Heart left ventricle (tissue), 13 donors: ENCODE data around the gene LRRC8E.

Experiments
- POLR2A ChIP-seq, 2 donors: fragments of 450-650 bp; IDR thresholded peaks; one replicate each; pipeline ENCODE4 v1.6.1; 2017; ENCODE audit warnings: antibody characterized with exemption in 2 of 2, mild to moderate bottlenecking in 2 of 2, moderate library complexity in 2 of 2
- TF ChIP-seq, protein P1 (sequence below), 12 donors: fragments of 200-600 bp; sonication (generic) in 4 of 12; IDR thresholded peaks; one replicate each; pipeline versions ENCODE4 v1.5.0 to v1.8.0; 2018 to 2022; ENCODE audit warnings: antibody characterized with exemption in 12 of 12, mild to moderate bottlenecking in 5 of 12
- donor health status: ischemic (EF 13 %, LVEDD 7.1; RV severe dilation, severe dysfunction).
- donor health status: DM: no; HTN: yes; CAD: no.
- donor health status: DM: no; HTN: no; CAD: no.
- donor health status: ischemic (EF 25% LVEDD 6.9; RV normal size, moderate dysfunction).
- donor health status: ischemic (EF 25% LVEDD 5.7; RV mildly dilated, moderate dysfunction).
- donor health status: ischemic (EF 35%, LVEDD 5.7; RV mildly dilated, moderate dysfunction).
- donor health status: nonischemic (EF 11% LVEDD 7.7; RV severe dilation, severe dysfunction).
- donor health status: DM: yes; HTN: yes; CAD: no.
- donor health status: PGD.
- donor health status: ischemic (EF 29% LVEDD 5.4; RV normal size, mild dysfunction).
- donor health status: nonischemic (EF 23%, LVEDD 6.1; RV moderate dilation, normal function).

DNA sequence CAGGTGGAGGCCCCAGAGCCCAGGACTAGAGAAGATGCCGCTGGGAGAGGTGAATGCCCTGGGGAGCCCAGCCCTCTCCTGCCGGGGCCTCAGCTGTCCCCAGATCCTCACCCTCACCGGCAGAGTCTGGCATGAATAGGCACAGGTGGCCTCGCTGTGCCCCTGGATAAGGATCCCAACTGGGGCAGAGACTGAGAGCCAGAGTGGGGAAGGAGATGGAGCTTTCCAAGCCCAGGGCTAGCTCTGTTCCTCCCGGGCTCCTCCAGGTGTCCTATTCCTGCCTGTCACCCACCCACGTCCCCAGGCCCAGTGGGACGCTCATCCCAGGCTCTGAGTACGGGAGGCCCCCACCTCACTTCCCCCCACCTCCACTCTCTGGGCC lies 30.6 kb upstream of the LRRC8E start:
- TF ChIP-seq POLR2A (IDR thresholded peaks at IDR 0.05), result no peak
- TF ChIP-seq, protein P1, sequence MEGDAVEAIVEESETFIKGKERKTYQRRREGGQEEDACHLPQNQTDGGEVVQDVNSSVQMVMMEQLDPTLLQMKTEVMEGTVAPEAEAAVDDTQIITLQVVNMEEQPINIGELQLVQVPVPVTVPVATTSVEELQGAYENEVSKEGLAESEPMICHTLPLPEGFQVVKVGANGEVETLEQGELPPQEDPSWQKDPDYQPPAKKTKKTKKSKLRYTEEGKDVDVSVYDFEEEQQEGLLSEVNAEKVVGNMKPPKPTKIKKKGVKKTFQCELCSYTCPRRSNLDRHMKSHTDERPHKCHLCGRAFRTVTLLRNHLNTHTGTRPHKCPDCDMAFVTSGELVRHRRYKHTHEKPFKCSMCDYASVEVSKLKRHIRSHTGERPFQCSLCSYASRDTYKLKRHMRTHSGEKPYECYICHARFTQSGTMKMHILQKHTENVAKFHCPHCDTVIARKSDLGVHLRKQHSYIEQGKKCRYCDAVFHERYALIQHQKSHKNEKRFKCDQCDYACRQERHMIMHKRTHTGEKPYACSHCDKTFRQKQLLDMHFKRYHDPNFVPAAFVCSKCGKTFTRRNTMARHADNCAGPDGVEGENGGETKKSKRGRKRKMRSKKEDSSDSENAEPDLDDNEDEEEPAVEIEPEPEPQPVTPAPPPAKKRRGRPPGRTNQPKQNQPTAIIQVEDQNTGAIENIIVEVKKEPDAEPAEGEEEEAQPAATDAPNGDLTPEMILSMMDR (IDR thresholded peaks at IDR 0.05), result no peak
